Stimulated activated CD4-positive, alpha-beta T cell treated with anti-CD3 and anti-CD28 coated beads, Interleukin-1b, Interleukin-23, amount 100 ng/mL, for 4 hours (primary cell): ENCODE results near the gene IZUMO4.

Experiments
- DNase-seq, 2 donors: peaks; one replicate each; pipeline ENCODE4 v3.0.0-alpha.2; 2020; ENCODE audit warnings: low read depth in 2 of 2

The IZUMO4 gene

GRCh38 chr19:2096480-2097202 lies at the start of gene IZUMO4:
Gene IZUMO4 (plus strand): TSS chr19:2096915. CDS start chr19:2096946, 31 bp downstream.
- DNase-seq = peak; percentile 100

GRCh38 chr19:2047076-2047448 lies 49.7 kb upstream of the IZUMO4 start:
- DNase-seq = no peak

GRCh38 chr19:2047449-2048103 lies 49.1 kb upstream of the IZUMO4 start:
- no peak for DNase-seq

- DNase-seq = no peak
These were observed 48.4 kb upstream of the IZUMO4 start for GRCh38 chr19:2048104-2048958.

GRCh38 chr19:2048959-2049740 lies 47.6 kb upstream of the IZUMO4 start:
- no peak for DNase-seq

- DNase-seq = peak; percentile 39 to 46
These were observed 46.9 kb upstream of the IZUMO4 start for GRCh38 chr19:2049741-2050348.

GRCh38 chr19:2050349-2050990 lies 46.2 kb upstream of the IZUMO4 start:
- DNase-seq = no peak

- DNase-seq = peak; percentile 97 to 99
These were observed 45.5 kb upstream of the IZUMO4 start, which contains the start of gene MKNK2 for GRCh38 chr19:2050991-2051772. Gene MKNK2 (minus strand): TSS chr19:2051244. CDS start chr19:2050851, 393 bp downstream.

- no peak for DNase-seq
These were observed 44.7 kb upstream of the IZUMO4 start for GRCh38 chr19:2051773-2052704.

GRCh38 chr19:2053601-2054389 lies 42.9 kb upstream of the IZUMO4 start:
- DNase-seq = no peak

GRCh38 chr19:2054763-2055162 lies 42.0 kb upstream of the IZUMO4 start:
- no peak for DNase-seq

- no peak for DNase-seq
These were observed 40.5 kb upstream of the IZUMO4 start for GRCh38 chr19:2055931-2056836.

- no peak for DNase-seq
These were observed 39.9 kb upstream of the IZUMO4 start for GRCh38 chr19:2056837-2057192.

GRCh38 chr19:2057484-2058469 lies 38.9 kb upstream of the IZUMO4 start:
- no peak for DNase-seq

- no peak for DNase-seq
These were observed 37.9 kb upstream of the IZUMO4 start for GRCh38 chr19:2058570-2059421.
